ENCODE results near the gene ERG. TPM values are rescaled to one million over a fixed set of nuclear protein-coding genes. Genes with fewer than 3 reads are reported as not detected.

ERG gene
- total and polyA plus RNA-seq, 2 of the 8 experiments (the other 6 are each of a cell fraction or from before 2014, with no cell fraction given), result 1.0 to 3.0 TPM

DNA sequence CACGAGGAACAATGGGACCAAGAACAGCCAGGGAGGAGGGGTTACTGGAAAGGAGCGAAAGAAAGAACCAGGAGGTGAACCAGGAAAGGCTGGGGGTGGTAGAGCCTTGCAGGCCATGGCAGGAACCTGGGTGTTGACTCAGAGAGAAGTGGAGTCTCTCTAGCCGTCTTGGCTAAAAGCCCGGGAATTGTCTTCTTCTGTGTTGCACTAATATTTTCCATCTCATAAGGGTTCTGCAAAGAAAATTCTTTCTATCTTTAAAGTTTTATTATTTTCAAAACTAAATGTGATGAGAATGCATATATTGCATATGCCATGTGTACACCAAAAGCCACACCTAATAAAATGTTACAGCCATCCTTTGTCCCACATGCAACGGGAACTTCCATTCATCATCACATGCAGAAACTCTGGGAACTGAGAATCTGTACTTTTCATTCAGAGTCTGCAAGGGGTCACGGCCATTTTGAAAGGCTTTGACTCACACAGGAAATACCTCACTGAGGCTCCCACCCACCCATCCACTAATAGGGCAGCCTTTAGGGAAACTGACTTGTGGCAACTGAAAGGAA lies 38.0 kb downstream of the ERG start (continued):
- TF ChIP-seq, protein P1, sequence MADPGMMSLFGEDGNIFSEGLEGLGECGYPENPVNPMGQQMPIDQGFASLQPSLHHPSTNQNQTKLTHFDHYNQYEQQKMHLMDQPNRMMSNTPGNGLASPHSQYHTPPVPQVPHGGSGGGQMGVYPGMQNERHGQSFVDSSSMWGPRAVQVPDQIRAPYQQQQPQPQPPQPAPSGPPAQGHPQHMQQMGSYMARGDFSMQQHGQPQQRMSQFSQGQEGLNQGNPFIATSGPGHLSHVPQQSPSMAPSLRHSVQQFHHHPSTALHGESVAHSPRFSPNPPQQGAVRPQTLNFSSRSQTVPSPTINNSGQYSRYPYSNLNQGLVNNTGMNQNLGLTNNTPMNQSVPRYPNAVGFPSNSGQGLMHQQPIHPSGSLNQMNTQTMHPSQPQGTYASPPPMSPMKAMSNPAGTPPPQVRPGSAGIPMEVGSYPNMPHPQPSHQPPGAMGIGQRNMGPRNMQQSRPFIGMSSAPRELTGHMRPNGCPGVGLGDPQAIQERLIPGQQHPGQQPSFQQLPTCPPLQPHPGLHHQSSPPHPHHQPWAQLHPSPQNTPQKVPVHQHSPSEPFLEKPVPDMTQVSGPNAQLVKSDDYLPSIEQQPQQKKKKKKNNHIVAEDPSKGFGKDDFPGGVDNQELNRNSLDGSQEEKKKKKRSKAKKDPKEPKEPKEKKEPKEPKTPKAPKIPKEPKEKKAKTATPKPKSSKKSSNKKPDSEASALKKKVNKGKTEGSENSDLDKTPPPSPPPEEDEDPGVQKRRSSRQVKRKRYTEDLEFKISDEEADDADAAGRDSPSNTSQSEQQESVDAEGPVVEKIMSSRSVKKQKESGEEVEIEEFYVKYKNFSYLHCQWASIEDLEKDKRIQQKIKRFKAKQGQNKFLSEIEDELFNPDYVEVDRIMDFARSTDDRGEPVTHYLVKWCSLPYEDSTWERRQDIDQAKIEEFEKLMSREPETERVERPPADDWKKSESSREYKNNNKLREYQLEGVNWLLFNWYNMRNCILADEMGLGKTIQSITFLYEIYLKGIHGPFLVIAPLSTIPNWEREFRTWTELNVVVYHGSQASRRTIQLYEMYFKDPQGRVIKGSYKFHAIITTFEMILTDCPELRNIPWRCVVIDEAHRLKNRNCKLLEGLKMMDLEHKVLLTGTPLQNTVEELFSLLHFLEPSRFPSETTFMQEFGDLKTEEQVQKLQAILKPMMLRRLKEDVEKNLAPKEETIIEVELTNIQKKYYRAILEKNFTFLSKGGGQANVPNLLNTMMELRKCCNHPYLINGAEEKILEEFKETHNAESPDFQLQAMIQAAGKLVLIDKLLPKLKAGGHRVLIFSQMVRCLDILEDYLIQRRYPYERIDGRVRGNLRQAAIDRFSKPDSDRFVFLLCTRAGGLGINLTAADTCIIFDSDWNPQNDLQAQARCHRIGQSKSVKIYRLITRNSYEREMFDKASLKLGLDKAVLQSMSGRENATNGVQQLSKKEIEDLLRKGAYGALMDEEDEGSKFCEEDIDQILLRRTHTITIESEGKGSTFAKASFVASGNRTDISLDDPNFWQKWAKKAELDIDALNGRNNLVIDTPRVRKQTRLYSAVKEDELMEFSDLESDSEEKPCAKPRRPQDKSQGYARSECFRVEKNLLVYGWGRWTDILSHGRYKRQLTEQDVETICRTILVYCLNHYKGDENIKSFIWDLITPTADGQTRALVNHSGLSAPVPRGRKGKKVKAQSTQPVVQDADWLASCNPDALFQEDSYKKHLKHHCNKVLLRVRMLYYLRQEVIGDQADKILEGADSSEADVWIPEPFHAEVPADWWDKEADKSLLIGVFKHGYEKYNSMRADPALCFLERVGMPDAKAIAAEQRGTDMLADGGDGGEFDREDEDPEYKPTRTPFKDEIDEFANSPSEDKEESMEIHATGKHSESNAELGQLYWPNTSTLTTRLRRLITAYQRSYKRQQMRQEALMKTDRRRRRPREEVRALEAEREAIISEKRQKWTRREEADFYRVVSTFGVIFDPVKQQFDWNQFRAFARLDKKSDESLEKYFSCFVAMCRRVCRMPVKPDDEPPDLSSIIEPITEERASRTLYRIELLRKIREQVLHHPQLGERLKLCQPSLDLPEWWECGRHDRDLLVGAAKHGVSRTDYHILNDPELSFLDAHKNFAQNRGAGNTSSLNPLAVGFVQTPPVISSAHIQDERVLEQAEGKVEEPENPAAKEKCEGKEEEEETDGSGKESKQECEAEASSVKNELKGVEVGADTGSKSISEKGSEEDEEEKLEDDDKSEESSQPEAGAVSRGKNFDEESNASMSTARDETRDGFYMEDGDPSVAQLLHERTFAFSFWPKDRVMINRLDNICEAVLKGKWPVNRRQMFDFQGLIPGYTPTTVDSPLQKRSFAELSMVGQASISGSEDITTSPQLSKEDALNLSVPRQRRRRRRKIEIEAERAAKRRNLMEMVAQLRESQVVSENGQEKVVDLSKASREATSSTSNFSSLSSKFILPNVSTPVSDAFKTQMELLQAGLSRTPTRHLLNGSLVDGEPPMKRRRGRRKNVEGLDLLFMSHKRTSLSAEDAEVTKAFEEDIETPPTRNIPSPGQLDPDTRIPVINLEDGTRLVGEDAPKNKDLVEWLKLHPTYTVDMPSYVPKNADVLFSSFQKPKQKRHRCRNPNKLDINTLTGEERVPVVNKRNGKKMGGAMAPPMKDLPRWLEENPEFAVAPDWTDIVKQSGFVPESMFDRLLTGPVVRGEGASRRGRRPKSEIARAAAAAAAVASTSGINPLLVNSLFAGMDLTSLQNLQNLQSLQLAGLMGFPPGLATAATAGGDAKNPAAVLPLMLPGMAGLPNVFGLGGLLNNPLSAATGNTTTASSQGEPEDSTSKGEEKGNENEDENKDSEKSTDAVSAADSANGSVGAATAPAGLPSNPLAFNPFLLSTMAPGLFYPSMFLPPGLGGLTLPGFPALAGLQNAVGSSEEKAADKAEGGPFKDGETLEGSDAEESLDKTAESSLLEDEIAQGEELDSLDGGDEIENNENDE (IDR thresholded peaks at IDR 0.05; ENCODE audit: insufficient replicate concordance, low read length), result no peak
- TF ChIP-seq TEAD4 (IDR thresholded peaks at IDR 0.05; ENCODE audit: low read depth, low read length), result no peak
- TF ChIP-seq NRF1 (IDR thresholded peaks at IDR 0.05; ENCODE audit: low read depth, low read length), result no peak
- TF ChIP-seq BCL11A (IDR thresholded peaks at IDR 0.05; ENCODE audit: low read depth in 2 of 2, low read length in 2 of 2), result no peak
- TF ChIP-seq SP2 (IDR thresholded peaks at IDR 0.05; ENCODE audit: low read length), result no peak
- TF ChIP-seq CTBP2 (IDR thresholded peaks at IDR 0.05; ENCODE audit: borderline replicate concordance, insufficient read depth, insufficient read length, low read length), result no peak
- TF ChIP-seq ZNF274 (IDR thresholded peaks at IDR 0.05; ENCODE audit: borderline replicate concordance, extremely low read depth, low read length), result no peak
- TF ChIP-seq SRF (IDR thresholded peaks at IDR 0.05; ENCODE audit: low read depth, low read length), result no peak
- TF ChIP-seq POU5F1 (IDR thresholded peaks at IDR 0.05; ENCODE audit: low read depth, low read length), result no peak
- no peak for TF ChIP-seq KDM4A (IDR thresholded peaks at IDR 0.05; ENCODE audit: low read depth, low read length, severe bottlenecking)
- no peak for TF ChIP-seq TBP (IDR thresholded peaks at IDR 0.05; ENCODE audit: low read depth, low read length)

Measured in H1 (cell line).